CD4-positive, alpha-beta T cell treated with Interferon alpha-2 for 1 hour (primary cell): ENCODE measurements around the gene PTDSS2.
A peak's percentile ranks its signal among the peaks of the same experiment; 100 is the strongest.
"Not testable (repeated sequence)": the region's sequence is repeated elsewhere in the genome, so short reads cannot be mapped to it uniquely, and the experiment has no call there.

Experiments
- DNase-seq, 2 donors: peaks; one replicate each; pipeline ENCODE4 v3.0.0-alpha.2; 2020 to 2022

Gene PTDSS2

GRCh38 chr11:452203-452744 lies 2.2 kb downstream of the PTDSS2 start:
- DNase-seq = no peak

GRCh38 chr11:452916-453527 lies 2.9 kb downstream of the PTDSS2 start:
- DNase-seq = no peak

- no peak for DNase-seq
Observed at GRCh38 chr11:453564-453963, 3.5 kb downstream of the PTDSS2 start.

GRCh38 chr11:454043-454442 lies 4.0 kb downstream of the PTDSS2 start:
- no peak for DNase-seq

GRCh38 chr11:454801-455565 lies 4.9 kb downstream of the PTDSS2 start:
- DNase-seq = no peak

GRCh38 chr11:455566-456147 lies 5.6 kb downstream of the PTDSS2 start:
- no peak for DNase-seq

- DNase-seq = peak; percentile 20 to 55
Observed at GRCh38 chr11:456533-456932, 6.5 kb downstream of the PTDSS2 start.

GRCh38 chr11:457111-457760 lies 7.2 kb downstream of the PTDSS2 start:
- DNase-seq = peak in 1 of 2 donors; percentile 17

GRCh38 chr11:459511-460220 lies 9.6 kb downstream of the PTDSS2 start:
- DNase-seq = no peak

- no peak for DNase-seq
Observed at GRCh38 chr11:460331-461199, 10.5 kb downstream of the PTDSS2 start.

- no peak for DNase-seq
Observed at GRCh38 chr11:461626-462025, 11.5 kb downstream of the PTDSS2 start.

- DNase-seq = no peak
Observed at GRCh38 chr11:462107-462890, 12.2 kb downstream of the PTDSS2 start.

GRCh38 chr11:464316-464715 lies 14.2 kb downstream of the PTDSS2 start:
- no peak for DNase-seq

- DNase-seq = no peak
Observed at GRCh38 chr11:465896-466530, 15.9 kb downstream of the PTDSS2 start.

- no peak for DNase-seq
Observed at GRCh38 chr11:468036-468435, 18.0 kb downstream of the PTDSS2 start.

GRCh38 chr11:468493-468892 lies 18.4 kb downstream of the PTDSS2 start:
- DNase-seq = no peak

GRCh38 chr11:469026-469683 lies 19.1 kb downstream of the PTDSS2 start:
- not testable (repeated sequence) for DNase-seq

- no peak for DNase-seq
Observed at GRCh38 chr11:469684-470560, 19.8 kb downstream of the PTDSS2 start.
